CD4-positive, alpha-beta T cell (primary cell): ENCODE results near the gene SLC24A3. TPM values are rescaled to one million over a fixed set of nuclear protein-coding genes. Genes with fewer than 3 reads are reported as not detected.

ENCODE experiments used
- ATAC-seq: fragments of 200-7000 bp; cut with Tn5 transposase; one replicate; pipeline ENCODE4 v1.10.0; 2022; ENCODE audit warnings: mild to moderate bottlenecking; ENCODE audit not compliant: poor library complexity
- CTCF ChIA-PET: fragments of 350-600 bp; sonication (Branson Sonifier 250); formaldehyde crosslinking; loops from one replicate; lab custom pipeline; 2021; ENCODE audit warnings: antibody characterized with exemption, inconsistent platforms; lab: Charles Lee
- POLR2A ChIA-PET: fragments of 350-600 bp; sonication (Branson Sonifier 250); formaldehyde crosslinking; loops from one replicate; lab custom pipeline; 2021; ENCODE audit warnings: antibody characterized with exemption, inconsistent platforms; lab: Charles Lee
- DNase-seq, 14 experiments: peaks; one replicate each; pipeline ENCODE4 v3.0.0-alpha.2; 2013 to 2020; ENCODE audit warnings: mixed read lengths in 2 of 14
- H3K27ac ChIP-seq, 2 donors: one replicate each; pipeline versions ENCODE4 v1.5.1 to v1.7.0; 2013; ENCODE audit warnings: low read length in 2 of 2, low read depth in 1 of 2, mild to moderate bottlenecking in 1 of 2
- H3K27me3 ChIP-seq, 2 experiments: 1 replicate in 1 of 2; 2 replicates in 1 of 2; pipeline versions ENCODE4 v1.6.1 to v1.7.0; 2013; ENCODE audit warnings: low read length in 2 of 2, control low read depth in 1 of 2, mild to moderate bottlenecking in 1 of 2, moderate library complexity in 1 of 2; ENCODE audit not compliant: insufficient read depth in 2 of 2, control insufficient read depth in 1 of 2
- H3K36me3 ChIP-seq: one replicate; pipeline ENCODE4 v1.6.1; 2013; ENCODE audit warnings: low read length, control low read depth; ENCODE audit not compliant: insufficient read depth
- H3K4me1 ChIP-seq: one replicate; pipeline ENCODE4 v1.6.1; 2013; ENCODE audit warnings: low read length, control low read depth; ENCODE audit not compliant: insufficient read depth
- H3K4me3 ChIP-seq: one replicate; pipeline ENCODE4 v1.5.1; 2013; ENCODE audit warnings: mild to moderate bottlenecking, low read length, moderate library complexity
- H3K9me3 ChIP-seq, 2 experiments: 1 replicate in 1 of 2; 2 replicates in 1 of 2; pipeline versions ENCODE4 v1.6.1 to v1.7.0; 2013; ENCODE audit warnings: low read length in 2 of 2, mild to moderate bottlenecking in 2 of 2, control low read depth in 1 of 2, moderate library complexity in 1 of 2; ENCODE audit not compliant: control insufficient read depth in 1 of 2, insufficient read depth in 1 of 2
- H3K27ac Mint-ChIP-seq: one replicate; pipeline ENCODE4 v1.8.0; 2020; ENCODE audit warnings: mixed read lengths
- H3K27me3 Mint-ChIP-seq: one replicate; pipeline ENCODE4 v1.8.0; 2021; ENCODE audit warnings: mixed read lengths
- H3K36me3 Mint-ChIP-seq: one replicate; pipeline ENCODE4 v1.8.0; 2021; ENCODE audit warnings: low read depth, mixed read lengths
- H3K4me1 Mint-ChIP-seq: one replicate; pipeline ENCODE4 v1.8.0; 2021; ENCODE audit warnings: low read depth, mixed read lengths
- H3K4me3 Mint-ChIP-seq: one replicate; pipeline ENCODE4 v1.8.0; 2020; ENCODE audit warnings: mild to moderate bottlenecking, mixed read lengths
- H3K9me3 Mint-ChIP-seq: one replicate; pipeline ENCODE4 v1.8.0; 2020; ENCODE audit warnings: mixed read lengths
- intact Hi-C, 2 experiments: fragments of 100-400 bp; cut with DNase I in 1 of 2; cut with micrococcal nuclease in 1 of 2; formaldehyde crosslinking; loops; one replicate each; pipeline versions ENCODE4 v1.15.1 to v1.9.0; 2023 to 2025; cut with DNase I, micrococcal nuclease
- total RNA-seq, 174 experiments: library from RNA in 2 of 174; stranded (reverse) in 2 of 174; gene quantifications; one replicate each; pipeline ENCODE4 v1.2.3 and lab custom pipeline; 2021 to 2026
- TF ChIP-seq, protein P1 (sequence below): fragments of 200-600 bp; IDR thresholded peaks from one replicate; pipeline ENCODE4 v1.8.0; 2022; ENCODE audit warnings: antibody characterized with exemption, mild to moderate bottlenecking

Gene SLC24A3
- total RNA-seq, 2 experiments from 2014 or later, result not detected

DNA sequence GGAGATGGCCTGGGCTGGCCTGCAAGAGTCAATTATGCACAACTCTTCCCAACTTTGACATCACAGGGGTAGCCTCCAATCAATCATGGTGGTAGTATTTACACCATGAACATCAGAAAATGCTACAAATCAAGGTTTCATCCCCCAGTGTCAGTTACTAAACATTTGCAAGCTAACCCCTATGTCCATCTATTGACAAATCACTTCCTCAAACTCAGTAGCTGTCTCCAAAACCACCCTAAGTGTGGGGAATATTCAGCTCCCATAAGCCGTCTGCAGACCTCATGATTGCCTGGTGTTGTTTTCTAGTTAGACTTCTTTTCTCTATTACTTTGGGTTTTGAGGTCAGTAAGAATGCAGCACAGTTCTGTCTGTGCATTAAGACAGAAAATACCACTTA, 344.8 kb downstream of the SLC24A3 start:
- ATAC-seq, result no peak
- Mint-ChIP-seq H3K27me3 (peaks cover 4% of the 10 kb centered on the region), H3K36me3 (no peaks in the 10 kb centered on the region), H3K9me3 (no peaks in the 10 kb centered on the region), H3K4me1 (no peaks in the 10 kb centered on the region), H3K4me3 (no peak overlapping the region), H3K27ac (no peak overlapping the region)
- H3K9me3 ChIP-seq, result no peaks in the 10 kb centered on the region
- H3K27ac ChIP-seq, result no peak overlapping the region
- H3K4me3 ChIP-seq, result no peak overlapping the region
- H3K36me3 ChIP-seq, result no peaks in the 10 kb centered on the region
- no peaks in the 10 kb centered on the region for H3K4me1 ChIP-seq
- TF ChIP-seq, protein P1, sequence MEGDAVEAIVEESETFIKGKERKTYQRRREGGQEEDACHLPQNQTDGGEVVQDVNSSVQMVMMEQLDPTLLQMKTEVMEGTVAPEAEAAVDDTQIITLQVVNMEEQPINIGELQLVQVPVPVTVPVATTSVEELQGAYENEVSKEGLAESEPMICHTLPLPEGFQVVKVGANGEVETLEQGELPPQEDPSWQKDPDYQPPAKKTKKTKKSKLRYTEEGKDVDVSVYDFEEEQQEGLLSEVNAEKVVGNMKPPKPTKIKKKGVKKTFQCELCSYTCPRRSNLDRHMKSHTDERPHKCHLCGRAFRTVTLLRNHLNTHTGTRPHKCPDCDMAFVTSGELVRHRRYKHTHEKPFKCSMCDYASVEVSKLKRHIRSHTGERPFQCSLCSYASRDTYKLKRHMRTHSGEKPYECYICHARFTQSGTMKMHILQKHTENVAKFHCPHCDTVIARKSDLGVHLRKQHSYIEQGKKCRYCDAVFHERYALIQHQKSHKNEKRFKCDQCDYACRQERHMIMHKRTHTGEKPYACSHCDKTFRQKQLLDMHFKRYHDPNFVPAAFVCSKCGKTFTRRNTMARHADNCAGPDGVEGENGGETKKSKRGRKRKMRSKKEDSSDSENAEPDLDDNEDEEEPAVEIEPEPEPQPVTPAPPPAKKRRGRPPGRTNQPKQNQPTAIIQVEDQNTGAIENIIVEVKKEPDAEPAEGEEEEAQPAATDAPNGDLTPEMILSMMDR, result no peak
- ChIA-PET CTCF (no interaction called here), POLR2A (no interaction called here)
- intact Hi-C loops, result no loop called here
- no peaks in the 10 kb centered on the region for H3K27me3 ChIP-seq
- DNase-seq, result no peak

DNA sequence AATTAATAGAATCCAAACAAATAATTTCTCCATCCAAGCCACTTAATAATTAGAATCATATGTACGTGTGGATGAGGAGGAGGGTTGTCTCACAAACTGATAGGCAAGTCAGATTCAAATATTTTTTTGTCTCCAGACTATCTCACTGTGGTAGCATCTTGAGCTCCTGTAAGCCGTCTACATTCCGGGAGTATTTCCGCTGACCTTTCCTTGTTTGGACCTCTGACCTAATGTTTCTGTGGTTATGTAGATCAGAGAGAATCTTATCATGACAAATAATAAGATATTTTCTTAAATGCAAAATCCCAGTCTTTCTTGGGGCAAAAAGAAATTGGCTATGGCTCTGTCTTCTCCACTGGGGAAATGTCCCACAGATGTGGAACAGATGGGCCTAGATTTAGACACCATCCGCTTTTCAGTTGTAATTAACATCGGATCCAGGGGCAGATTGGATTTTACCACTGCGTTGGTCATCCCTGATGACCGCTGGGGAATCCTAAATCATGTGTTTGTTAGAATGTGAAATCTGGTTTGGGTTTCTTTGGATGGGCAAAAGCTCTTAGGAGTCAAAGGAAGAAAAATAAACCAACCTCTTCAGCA, 348.5 kb downstream of the SLC24A3 start:
- no peak overlapping the region for H3K4me3 Mint-ChIP-seq
- TF ChIP-seq, protein P1, result no peak
- Histone ChIP-seq H3K9me3 (no peaks in the 10 kb centered on the region), H3K27ac (no peak overlapping the region), H3K36me3 (no peaks in the 10 kb centered on the region), H3K27me3 (no peaks in the 10 kb centered on the region), H3K4me1 (no peaks in the 10 kb centered on the region), H3K4me3 (no peak overlapping the region)
- H3K36me3 Mint-ChIP-seq, result no peaks in the 10 kb centered on the region
- ChIA-PET CTCF (no interaction called here), POLR2A (no interaction called here)
- peaks cover 4% of the 10 kb centered on the region for H3K27me3 Mint-ChIP-seq
- intact Hi-C loops, result loop anchor here in 1 of 2 experiments (2.0 kb wide), 1 partner anchor 52 kb away; no protein-coding TSS in a partner anchor
- ATAC-seq, result no peak
- H3K4me1 Mint-ChIP-seq, result no peaks in the 10 kb centered on the region
- no peaks in the 10 kb centered on the region for H3K9me3 Mint-ChIP-seq
- DNase-seq, result no peak
- H3K27ac Mint-ChIP-seq, result no peak overlapping the region

DNA sequence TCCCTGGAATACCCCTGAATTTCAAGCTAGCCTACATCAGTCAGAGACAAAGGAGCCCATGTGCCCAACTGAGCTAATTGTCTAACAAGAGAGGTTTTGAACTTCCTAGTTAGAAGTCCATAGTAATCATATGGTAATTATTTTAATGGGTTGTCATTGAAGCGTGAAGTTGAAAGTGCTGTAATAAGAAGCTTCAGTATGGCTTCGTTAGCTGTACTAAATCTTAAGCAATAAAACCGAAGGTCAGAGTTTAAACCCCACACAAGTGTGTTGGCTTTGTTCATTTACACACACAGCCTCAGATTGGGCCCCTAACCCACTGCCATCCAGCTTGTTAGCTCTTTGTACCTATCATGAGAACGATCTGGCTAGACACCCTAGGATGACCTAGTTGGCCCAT, 350.0 kb downstream of the SLC24A3 start:
- no peak overlapping the region for H3K4me3 ChIP-seq
- ATAC-seq (no peak), DNase-seq (no peak)
- H3K4me1 ChIP-seq, result no peaks in the 10 kb centered on the region
- H3K27me3 ChIP-seq, result no peaks in the 10 kb centered on the region
- intact Hi-C loops, result no loop called here
- TF ChIP-seq, protein P1, result no peak
- Mint-ChIP-seq H3K9me3 (no peaks in the 10 kb centered on the region), H3K4me1 (no peaks in the 10 kb centered on the region), H3K27me3 (peaks cover 4% of the 10 kb centered on the region), H3K36me3 (no peaks in the 10 kb centered on the region), H3K27ac (no peak overlapping the region), H3K4me3 (no peak overlapping the region)
- no peak overlapping the region for H3K27ac ChIP-seq
- POLR2A ChIA-PET, result no interaction called here
- CTCF ChIA-PET, result no interaction called here
- H3K9me3 ChIP-seq, result no peaks in the 10 kb centered on the region
- H3K36me3 ChIP-seq, result no peaks in the 10 kb centered on the region
